ENCODE measurements around the gene PLCXD1.
"Not testable (repeated sequence)": the region's sequence is repeated elsewhere in the genome, so short reads cannot be mapped to it uniquely, and the experiment has no call there.

Gene PLCXD1

GRCh38 chrX:349702-350101 is 68.5 kb downstream of the PLCXD1 start (continued):
- TF ChIP-seq CSDC2 (CRISPR knock-in tag; IDR thresholded peaks at IDR 0.05): no peak

GRCh38 chrX:350148-350533 is 69.0 kb downstream of the PLCXD1 start:
- no peak for ATAC-seq
- TF ChIP-seq OSR1 (CRISPR knock-in tag; IDR thresholded peaks at IDR 0.05) (no peak), BACH2 (CRISPR knock-in tag; IDR thresholded peaks at IDR 0.05; ENCODE audit: borderline replicate concordance) (no peak), ZFP3 (CRISPR knock-in tag; IDR thresholded peaks at IDR 0.05) (no peak), TOX (CRISPR knock-in tag; IDR thresholded peaks at IDR 0.05; ENCODE audit: borderline replicate concordance) (no peak), ZC3H10 (CRISPR knock-in tag; IDR thresholded peaks at IDR 0.05) (no peak), CREB5 (CRISPR knock-in tag; IDR thresholded peaks at IDR 0.05; ENCODE audit: low read depth) (no peak), PPARA (CRISPR knock-in tag; IDR thresholded peaks at IDR 0.05; ENCODE audit: borderline replicate concordance) (no peak), ARNTL (CRISPR knock-in tag; IDR thresholded peaks at IDR 0.05; ENCODE audit: borderline replicate concordance, low read depth) (no peak), ZNF70 (CRISPR knock-in tag; IDR thresholded peaks at IDR 0.05) (no peak), RARB (CRISPR knock-in tag; IDR thresholded peaks at IDR 0.05) (no peak), CSRNP3 (CRISPR knock-in tag; IDR thresholded peaks at IDR 0.05) (no peak), ZNF565 (CRISPR knock-in tag; conservative IDR thresholded peaks at IDR 0.05; ENCODE audit: low read depth) (no peak), ISL1 (CRISPR knock-in tag; IDR thresholded peaks at IDR 0.05) (no peak)

- TF ChIP-seq ZNF565 (CRISPR knock-in tag; conservative IDR thresholded peaks at IDR 0.05; ENCODE audit: low read depth) (no peak), TCF4 (CRISPR knock-in tag; IDR thresholded peaks at IDR 0.05; ENCODE audit: borderline replicate concordance) (no peak), CSDC2 (CRISPR knock-in tag; IDR thresholded peaks at IDR 0.05) (no peak), ZFP3 (CRISPR knock-in tag; IDR thresholded peaks at IDR 0.05) (no peak), CSRNP3 (CRISPR knock-in tag; IDR thresholded peaks at IDR 0.05) (no peak), PPARA (CRISPR knock-in tag; IDR thresholded peaks at IDR 0.05; ENCODE audit: borderline replicate concordance) (no peak), ARNTL (CRISPR knock-in tag; IDR thresholded peaks at IDR 0.05; ENCODE audit: borderline replicate concordance, low read depth) (no peak), SNAI2 (CRISPR knock-in tag; IDR thresholded peaks at IDR 0.05) (no peak), ISL1 (CRISPR knock-in tag; IDR thresholded peaks at IDR 0.05) (no peak), TSHZ2 (CRISPR knock-in tag; IDR thresholded peaks at IDR 0.05) (no peak), ZNF8 (CRISPR knock-in tag; IDR thresholded peaks at IDR 0.05) (no peak), POU6F1 (CRISPR knock-in tag; IDR thresholded peaks at IDR 0.05; ENCODE audit: borderline replicate concordance, low read depth) (no peak), OSR1 (CRISPR knock-in tag; IDR thresholded peaks at IDR 0.05) (no peak), GLIS3 (CRISPR knock-in tag; IDR thresholded peaks at IDR 0.05) (no peak), ESRRG (CRISPR knock-in tag; IDR thresholded peaks at IDR 0.05) (no peak), ZC3H10 (CRISPR knock-in tag; IDR thresholded peaks at IDR 0.05) (no peak), ZNF70 (CRISPR knock-in tag; IDR thresholded peaks at IDR 0.05) (no peak), TOX (CRISPR knock-in tag; IDR thresholded peaks at IDR 0.05; ENCODE audit: borderline replicate concordance) (no peak), PATZ1 (CRISPR knock-in tag; IDR thresholded peaks at IDR 0.05; ENCODE audit: borderline replicate concordance) (no peak)
- no peak for ATAC-seq
Observed at GRCh38 chrX:350534-351323, 69.5 kb downstream of the PLCXD1 start.

- ATAC-seq: not testable (repeated sequence)
Observed at GRCh38 chrX:351324-351641, 70.1 kb downstream of the PLCXD1 start.
